GM12892 (cell line): Measurements from ENCODE around the gene WWC1.

Experiments
- POLR2A ChIP-seq: IDR thresholded peaks from 2 replicates; pipeline ENCODE4 v1.6.1; 2011; ENCODE audit warnings: low read depth, low read length, control low read depth
- TAF1 ChIP-seq: IDR thresholded peaks from 2 replicates; pipeline ENCODE4 v1.6.1; 2011; ENCODE audit warnings: low read depth, mild to moderate bottlenecking, control low read depth, low read length, borderline replicate concordance

- TF ChIP-seq POLR2A, result no peak
- no peak for TF ChIP-seq TAF1
These were observed 17.6 kb downstream of the WWC1 start for GRCh38 chr5:168308976-168309598.
